Measurements from ENCODE around the gene RTN4RL1.

RTN4RL1 gene

GRCh38 chr17:1979182-1979985, 45.8 kb downstream of the RTN4RL1 start (continued):
- no peak for TF ChIP-seq ZNF521 (tag by site-specific recombination; IDR thresholded peaks at IDR 0.05)
- TF ChIP-seq ZBTB8A (tag by site-specific recombination; IDR thresholded peaks at IDR 0.05): peak; percentile 51; the same call in 1 of the 2 replicates
- peak; percentile 97 for TF ChIP-seq ZNF341 (tag by site-specific recombination; IDR thresholded peaks at IDR 0.05; ENCODE audit: low read depth)
- no peak for TF ChIP-seq ZNF654 (tag by site-specific recombination; IDR thresholded peaks at IDR 0.05; ENCODE audit: low read depth)
- TF ChIP-seq ZNF324 (tag by site-specific recombination; IDR thresholded peaks at IDR 0.05): no peak
- no peak for TF ChIP-seq ZNF239 (tag by site-specific recombination; IDR thresholded peaks at IDR 0.05)
- peak; percentile 8; the same call in 1 of the 2 replicates for TF ChIP-seq PATZ1 (tag by site-specific recombination; IDR thresholded peaks at IDR 0.05)
- no peak for TF ChIP-seq ZNF639 (tag by site-specific recombination; IDR thresholded peaks at IDR 0.05)
- TF ChIP-seq OVOL3 (tag by site-specific recombination; IDR thresholded peaks at IDR 0.05): no peak
- no peak for TF ChIP-seq ZNF626 (tag by site-specific recombination; IDR thresholded peaks at IDR 0.05)
- no peak for TF ChIP-seq ZNF391 (tag by site-specific recombination; IDR thresholded peaks at IDR 0.05; ENCODE audit: borderline replicate concordance, low read depth)
- no peak for TF ChIP-seq ZNF629 (tag by site-specific recombination; IDR thresholded peaks at IDR 0.05)
- no peak for TF ChIP-seq ZNF169 (tag by site-specific recombination; IDR thresholded peaks at IDR 0.05)
- no peak for TF ChIP-seq ZNF202 (tag by site-specific recombination; IDR thresholded peaks at IDR 0.05; ENCODE audit: borderline replicate concordance)
- TF ChIP-seq ZNF623 (tag by site-specific recombination; IDR thresholded peaks at IDR 0.05): no peak

- no peaks in the 10 kb centered on the region for H3K4me1 ChIP-seq (ENCODE audit: control insufficient read depth, insufficient read depth, low read length)
- no peak overlapping the region for H3K4me3 ChIP-seq (ENCODE audit: low read depth, low read length)
- POLR2A ChIA-PET: interaction anchor here (0.6 kb wide), 1 partner anchor 16 kb away, joined by 4 read pairs; no protein-coding TSS in a partner anchor
- CTCF ChIA-PET: interaction anchor here (0.6 kb wide), 1 partner anchor 376 kb away, joined by 3 read pairs; no protein-coding TSS in a partner anchor
- no peaks in the 10 kb centered on the region for H3K36me3 ChIP-seq (ENCODE audit: control insufficient read depth in 2 of 2, insufficient read depth in 1 of 2, low read length in 2 of 2)
- H3K27ac ChIP-seq (ENCODE audit: extremely low read depth, low read depth, low read length): no peak overlapping the region
- H3K9me3 ChIP-seq (ENCODE audit: control insufficient read depth, insufficient read depth, low read depth, low read length): no peaks in the 10 kb centered on the region
- TF ChIP-seq ZNF560 (tag by site-specific recombination; IDR thresholded peaks at IDR 0.05; ENCODE audit: borderline replicate concordance) (no peak), ZNF596 (tag by site-specific recombination; IDR thresholded peaks at IDR 0.05) (no peak)
Observed at GRCh38 chr17:1978396-1978949, 46.7 kb downstream of the RTN4RL1 start.

GRCh38 chr17:1977583-1978395, 47.3 kb downstream of the RTN4RL1 start:
- CTCF ChIA-PET: interaction anchor here (0.6 kb wide), 1 partner anchor 376 kb away, joined by 3 read pairs; no protein-coding TSS in a partner anchor
- Histone ChIP-seq H3K4me1 (ENCODE audit: control insufficient read depth, insufficient read depth, low read length) (no peaks in the 10 kb centered on the region), H3K4me3 (ENCODE audit: low read depth, low read length) (no peak overlapping the region), H3K36me3 (ENCODE audit: control insufficient read depth in 2 of 2, insufficient read depth in 1 of 2, low read length in 2 of 2) (no peaks in the 10 kb centered on the region), H3K27ac (ENCODE audit: extremely low read depth, low read depth, low read length) (no peak overlapping the region), H3K9me3 (ENCODE audit: control insufficient read depth, insufficient read depth, low read depth, low read length) (no peaks in the 10 kb centered on the region)
- TF ChIP-seq ZIC2 (tag by site-specific recombination; IDR thresholded peaks at IDR 0.05) (peak; percentile 50), ZBTB1 (tag by site-specific recombination; IDR thresholded peaks at IDR 0.05) (no peak)
- POLR2A ChIA-PET: no interaction called here

All from HEK293 (cell line).